GM19372 (cell line): ENCODE results near the gene DYNLT5.

Experiments used
- ATAC-seq: cut with Tn5 transposase; IDR thresholded peaks from one replicate; pipeline ENCODE4 v1.9.1; 2021; ENCODE audit warnings: mild to moderate bottlenecking, low read depth, moderate library complexity; ENCODE audit not compliant: unreplicated experiment

DYNLT5 gene

DNA sequence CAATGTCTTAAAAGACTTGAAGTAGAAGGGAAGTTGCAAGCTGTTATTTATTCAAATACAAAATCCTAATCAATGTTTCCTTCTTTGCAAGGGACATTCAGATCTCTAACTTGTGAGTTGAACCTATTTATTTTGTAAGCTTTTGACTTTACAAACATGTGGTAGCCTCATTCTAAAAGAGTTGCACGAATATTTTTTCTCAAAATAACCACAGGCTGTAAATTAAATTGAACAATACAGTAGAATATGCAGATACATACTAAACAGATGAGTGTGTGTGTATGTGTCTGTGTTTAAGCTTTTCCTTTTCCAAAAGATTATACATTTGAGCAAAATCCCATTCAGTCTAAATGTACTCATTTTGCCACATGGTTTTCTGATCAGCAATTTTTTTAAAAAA lies 4.8 kb upstream of the DYNLT5 start:
- no peak for ATAC-seq

DNA sequence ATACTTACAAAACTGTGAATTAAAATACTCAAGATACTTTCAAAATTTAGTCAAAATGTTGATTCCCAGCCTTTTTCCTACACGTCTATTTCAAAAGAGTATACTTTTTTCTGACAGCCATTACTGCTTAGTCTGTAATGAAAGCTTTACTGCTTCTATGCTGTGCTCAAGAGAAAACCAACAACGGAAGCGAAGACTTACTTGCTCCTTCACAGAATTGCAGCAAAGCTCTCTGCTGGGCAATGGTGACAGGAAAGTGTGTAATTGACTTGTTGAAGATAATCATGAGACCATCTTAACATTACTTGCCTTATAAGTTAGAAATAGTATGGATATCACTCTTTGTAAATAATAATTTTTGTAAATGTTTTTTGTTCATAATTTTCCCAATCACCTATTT lies 1.7 kb upstream of the DYNLT5 start:
- no peak for ATAC-seq

DNA sequence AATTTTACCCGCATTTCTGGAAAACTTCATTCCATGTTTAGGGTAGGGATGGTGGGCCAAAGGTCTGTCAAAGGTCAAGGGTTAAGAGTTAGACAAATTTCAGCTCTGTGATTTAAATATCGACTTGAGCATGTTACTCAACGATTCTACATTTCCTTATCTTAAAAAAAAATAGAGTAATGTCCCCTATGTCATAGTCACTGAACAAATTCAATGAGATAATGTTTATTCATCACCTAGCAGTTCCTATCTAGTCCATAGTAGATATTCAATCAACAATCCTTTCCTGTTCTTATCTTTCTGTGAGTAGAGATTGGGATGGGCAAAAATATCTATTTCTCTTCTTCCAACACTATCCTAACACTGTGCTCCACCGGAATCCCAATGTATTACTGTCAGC lies 1.1 kb upstream of the DYNLT5 start:
- ATAC-seq: no peak

DNA sequence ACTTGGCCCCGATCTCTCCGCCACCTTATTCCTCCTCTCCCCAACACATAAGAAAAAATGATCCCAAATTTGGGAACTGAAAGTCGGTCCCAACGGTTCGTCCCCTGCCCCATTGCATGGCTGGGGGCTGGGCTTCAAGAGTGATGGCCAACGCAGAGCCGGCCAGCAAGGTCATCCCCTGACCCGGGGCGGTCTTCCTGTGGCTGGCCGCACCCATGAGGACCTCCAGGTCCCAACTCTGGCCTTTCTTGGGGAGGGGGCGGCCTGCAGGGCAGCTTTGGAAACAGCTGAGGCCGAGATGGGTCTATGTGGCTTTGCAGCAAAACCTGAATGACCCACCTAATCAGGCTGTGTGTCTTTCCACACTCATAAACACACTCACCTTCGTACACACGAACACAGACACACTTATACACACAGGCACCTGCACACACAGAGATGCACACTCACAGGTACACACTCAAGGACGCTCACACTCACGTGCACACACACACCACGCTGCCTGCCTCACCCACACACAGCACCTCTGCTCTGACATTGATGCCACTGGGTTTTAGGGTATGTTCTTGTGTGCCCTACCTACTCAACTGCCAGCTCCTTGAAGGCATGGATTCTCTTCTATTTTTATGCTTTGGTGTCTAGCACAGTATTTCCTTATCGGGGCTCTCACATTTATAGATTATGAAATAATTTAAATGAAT lies 562 bp downstream of the DYNLT5 start:
- ATAC-seq: no peak

DNA sequence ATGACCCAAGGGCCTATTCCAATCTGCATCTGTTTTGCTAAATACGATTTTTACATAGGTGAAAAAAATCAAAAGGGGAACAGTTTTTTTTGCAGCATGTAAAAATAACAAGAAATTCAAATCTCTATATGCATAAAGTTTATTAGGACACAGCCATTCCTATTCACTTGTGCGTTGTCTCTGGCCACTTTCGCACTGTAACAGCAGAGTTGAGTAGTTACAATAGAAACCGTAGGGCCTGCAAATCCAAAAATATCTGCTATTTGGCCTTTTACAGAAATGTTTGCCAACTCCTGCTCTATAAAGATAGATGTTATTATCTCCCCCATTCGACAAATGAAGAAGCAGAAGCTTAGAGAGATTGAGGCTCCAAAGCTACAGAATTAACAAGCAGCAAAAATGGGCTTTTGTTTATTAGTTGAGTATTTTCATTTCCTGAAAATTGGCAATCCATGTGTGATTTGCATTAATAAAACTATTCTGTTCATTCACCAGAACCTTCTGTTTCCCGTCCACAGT lies 5.5 kb downstream of the DYNLT5 start:
- ATAC-seq: peak; percentile 17

DNA sequence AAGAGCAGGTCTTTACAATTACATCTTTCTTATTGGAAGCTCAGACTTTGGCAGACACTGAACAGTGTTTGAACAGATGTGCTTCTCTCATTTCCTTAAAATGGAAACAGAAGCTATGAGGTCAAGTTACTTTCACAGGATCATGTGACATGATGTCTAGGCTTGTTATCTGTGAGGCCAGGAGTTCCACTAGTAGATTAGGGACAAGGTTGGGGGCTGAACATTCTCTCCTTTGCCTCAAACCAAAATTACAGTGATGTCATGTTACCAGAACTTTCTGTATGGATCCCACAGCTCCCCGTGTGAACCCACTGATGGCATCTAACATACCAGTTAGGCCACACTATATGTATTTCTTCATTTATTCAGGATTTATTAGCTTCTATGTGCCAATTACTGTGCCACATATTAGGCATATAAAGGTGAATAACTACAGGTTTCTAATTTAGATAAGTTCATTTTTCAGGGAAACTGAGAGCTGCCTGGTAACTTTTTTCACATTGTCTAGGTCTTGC lies 6.0 kb downstream of the DYNLT5 start:
- peak; percentile 100 for ATAC-seq

DNA sequence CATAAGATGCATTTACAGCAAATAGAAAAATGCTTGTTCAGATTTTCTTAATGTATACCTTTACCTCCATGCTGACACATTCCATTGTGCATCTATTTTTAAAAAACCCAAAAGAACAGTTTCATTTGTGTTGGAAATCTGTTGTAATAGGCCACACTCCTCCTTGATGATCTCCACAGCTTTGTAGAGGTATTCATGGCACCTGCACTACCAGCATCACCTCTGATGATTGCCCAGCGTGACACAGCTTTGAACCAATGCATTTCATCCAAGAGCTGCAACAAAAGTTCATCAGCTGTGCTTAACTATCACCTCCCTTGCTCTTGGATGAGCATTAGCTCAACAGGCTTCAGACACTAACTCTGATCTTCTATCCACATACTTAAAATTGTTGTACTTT lies 8.2 kb downstream of the DYNLT5 start:
- no peak for ATAC-seq

DNA sequence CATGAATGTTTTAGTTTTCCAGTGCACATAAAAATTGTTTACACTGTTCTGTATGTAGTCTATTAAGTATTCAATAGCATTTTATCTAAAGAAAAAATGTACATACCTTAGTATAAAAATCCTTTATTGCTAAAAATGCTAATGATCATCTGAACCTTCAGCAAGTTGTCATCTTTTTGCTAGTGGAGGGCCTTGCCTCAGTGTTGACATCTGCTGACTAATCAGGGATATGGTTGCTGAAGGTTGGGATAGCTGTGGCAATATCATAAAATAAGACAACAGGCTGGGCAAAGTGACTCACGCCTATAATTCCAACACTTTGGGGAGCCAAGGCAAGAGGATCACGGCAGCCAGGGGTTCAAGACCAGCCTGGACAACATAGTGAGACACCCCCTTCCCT lies 9.0 kb downstream of the DYNLT5 start:
- no peak for ATAC-seq

DNA sequence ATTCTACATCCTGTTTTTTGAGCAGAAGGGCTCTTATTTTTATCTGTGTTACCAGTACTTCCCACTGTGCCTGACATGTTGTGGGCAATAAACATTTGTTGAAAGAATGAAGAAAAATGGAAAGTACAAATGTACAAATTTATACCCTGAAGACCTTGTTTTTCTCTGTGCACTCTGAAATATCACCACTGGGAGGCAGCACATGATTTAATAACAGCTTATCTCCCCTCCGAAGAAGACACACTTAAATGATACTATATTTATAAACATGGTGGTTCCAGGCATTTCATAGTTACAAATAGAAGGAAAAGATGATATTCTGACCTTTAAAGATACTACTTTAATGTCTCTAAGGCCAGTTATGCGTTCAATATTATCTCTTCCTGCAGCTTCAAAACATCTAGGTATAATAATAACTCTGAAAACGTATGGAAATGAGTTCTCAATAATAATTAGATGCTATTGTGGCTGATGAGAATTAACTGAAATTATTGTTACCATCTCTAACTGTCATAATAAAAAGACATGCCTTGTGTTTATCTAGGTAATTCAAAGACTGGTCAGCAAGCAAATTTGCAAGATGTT lies 12.8 kb downstream of the DYNLT5 start:
- peak; percentile 67 for ATAC-seq

DNA sequence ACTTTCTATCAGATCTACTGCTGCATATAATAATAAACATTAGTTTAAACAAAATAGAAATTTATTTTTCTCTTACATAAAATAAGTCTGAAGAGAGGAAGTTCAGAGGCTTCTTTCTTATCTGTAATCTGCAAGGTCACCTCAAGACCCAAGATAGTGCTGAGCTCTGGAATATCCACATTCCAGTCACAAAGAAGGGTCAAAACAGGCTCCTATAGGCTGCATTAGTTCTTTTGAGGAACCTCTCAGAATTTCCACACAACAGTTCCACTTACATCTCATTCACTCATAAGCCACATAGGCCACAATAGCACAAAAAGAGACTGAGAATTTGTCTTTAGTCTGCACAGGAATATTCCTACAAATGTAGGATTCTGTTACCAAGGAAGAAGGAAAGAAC lies 15.4 kb downstream of the DYNLT5 start:
- ATAC-seq: no peak

DNA sequence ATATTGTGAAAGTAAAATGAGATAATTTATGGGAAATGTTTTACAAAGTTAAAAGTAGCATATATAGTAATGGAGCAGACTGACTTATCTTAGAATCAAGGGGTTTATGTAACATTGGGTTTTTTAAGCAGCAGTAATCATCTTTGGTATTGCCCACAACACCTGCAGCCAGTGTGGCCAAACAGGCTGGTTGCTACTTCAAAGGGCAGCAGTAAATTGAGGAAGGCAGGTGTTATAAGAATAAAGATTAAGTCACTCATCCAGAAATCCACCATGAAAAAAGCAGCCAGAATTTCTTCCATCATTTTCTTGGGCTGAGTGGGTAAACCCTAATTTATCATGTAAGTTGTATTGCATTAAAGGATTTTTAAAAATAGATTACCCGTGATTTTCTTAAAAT lies 16.7 kb downstream of the DYNLT5 start:
- ATAC-seq: no peak

DNA sequence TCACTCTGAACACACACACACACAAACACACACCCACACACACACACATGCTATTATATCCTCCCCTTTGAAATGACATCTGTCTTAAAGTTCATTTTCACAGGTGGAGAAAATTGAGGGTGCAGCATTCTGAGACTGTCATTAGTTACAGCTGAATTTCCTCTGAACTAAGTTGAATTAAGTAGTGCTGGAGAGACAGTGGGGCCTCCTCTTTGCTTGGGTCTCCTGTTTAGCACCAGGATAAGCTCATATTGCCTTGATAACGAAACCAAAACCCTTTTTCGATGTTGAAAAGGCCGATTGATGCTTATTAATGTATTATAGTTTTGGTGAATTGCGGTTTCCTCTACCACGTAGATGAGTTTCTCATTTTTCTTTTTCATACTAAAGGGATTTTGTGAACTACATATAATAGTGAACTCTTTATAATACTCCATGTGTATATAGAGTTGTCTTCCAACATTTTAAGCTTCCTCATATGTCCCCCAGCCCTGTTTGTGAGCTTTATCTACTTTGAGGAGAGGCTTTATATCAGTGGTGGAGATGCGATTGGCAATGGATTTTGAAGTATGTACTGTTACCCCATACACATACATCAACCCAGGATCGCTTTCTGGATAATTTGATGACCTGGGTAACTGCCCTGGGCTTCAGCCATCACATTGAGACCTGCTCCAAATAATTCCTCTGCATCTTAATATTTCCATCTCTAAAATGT lies 17.4 kb downstream of the DYNLT5 start:
- no peak for ATAC-seq

DNA sequence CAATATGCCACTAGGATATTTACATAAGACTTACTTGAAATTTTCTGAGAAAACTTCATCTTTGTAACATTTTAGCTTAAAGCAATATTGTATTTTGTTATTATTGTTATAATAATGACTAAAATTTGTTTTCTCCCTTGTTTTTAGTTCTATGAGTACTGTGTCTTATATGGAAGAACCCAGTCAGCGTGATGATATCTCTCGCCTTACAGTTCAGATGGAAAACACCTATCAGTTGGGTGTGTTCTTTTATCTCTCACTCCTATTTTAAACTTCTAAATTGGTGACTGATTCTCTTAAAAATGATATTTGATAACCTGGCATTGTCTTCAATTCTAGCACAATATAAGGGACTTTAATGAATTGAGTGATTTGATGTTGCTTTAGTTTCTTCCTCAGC lies 18.0 kb downstream of the DYNLT5 start:
- ATAC-seq: no peak

DNA sequence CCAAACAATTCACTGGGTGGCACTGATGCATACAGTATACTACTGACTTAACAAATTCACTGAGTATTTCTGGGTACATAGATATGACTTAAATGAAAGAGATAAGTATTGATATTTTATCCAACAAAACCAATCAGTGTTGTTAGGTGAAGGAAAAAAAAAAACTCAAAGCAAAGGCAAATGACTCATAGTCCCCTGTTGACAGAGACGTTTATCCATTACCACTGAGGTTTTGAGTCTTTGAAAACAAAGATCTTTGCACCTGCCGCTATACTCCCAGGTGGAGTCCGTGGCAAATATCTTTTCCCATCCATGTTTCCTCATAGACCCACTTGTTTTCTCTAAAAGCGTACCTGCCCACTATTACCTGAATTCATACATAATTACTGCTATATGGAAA lies 18.4 kb downstream of the DYNLT5 start:
- no peak for ATAC-seq

DNA sequence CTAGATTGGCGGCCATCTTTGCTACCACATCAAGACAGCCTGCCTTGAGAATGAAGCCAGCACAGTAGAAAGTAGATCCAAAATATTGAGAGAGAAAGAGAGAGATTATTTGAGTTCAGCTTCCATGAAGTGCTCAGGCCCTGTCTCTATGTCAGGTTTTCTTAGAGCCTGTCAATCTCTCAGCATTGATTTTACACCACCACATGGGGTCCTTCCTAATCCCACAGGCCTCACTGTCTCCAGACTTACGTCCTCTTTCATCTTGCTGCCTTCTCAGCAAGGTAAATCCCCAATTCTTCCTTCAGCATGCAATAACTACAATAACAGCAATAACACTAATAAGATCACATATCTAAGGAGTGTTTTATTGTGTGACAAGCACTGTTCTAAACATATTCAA lies 21.0 kb downstream of the DYNLT5 start:
- ATAC-seq: no peak

DNA sequence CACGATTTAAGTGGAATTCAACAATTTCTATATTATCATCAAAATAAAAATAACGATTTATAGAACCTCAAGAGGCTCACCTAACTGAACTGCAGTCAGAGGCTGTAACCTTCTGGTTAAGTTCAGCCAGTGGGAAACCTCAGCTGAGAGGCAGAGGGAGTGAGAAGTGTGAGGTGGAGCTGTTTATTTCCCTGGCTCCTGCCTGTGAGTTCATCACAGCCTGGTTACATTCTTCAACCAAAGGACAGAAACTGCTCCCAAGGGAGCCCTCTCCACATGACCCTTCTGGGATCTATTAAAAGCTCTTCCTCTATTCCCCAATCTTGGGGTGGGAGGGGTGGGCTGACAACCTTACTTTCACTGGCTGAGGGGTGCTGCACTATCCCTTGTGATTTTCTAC lies 22.2 kb downstream of the DYNLT5 start:
- ATAC-seq: no peak

DNA sequence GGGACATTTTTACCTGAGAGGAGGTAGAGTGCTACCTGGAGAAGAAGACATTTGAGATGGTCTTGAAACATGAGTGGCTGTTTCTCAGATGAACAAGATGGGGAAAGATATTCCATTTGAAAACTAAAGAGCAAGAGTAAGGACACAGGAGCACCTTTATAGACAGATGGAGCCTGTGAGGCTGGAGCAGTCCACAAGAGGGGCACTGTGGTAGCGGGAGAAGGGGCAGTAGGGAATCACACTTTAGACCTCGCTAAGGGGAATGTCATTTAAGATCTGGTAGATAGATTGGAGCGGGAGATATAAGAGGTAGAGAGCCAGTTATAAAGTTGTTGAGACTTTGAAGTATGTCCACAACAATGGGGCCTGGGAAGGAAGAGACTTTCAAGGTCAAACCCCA lies 23.4 kb downstream of the DYNLT5 start:
- no peak for ATAC-seq

DNA sequence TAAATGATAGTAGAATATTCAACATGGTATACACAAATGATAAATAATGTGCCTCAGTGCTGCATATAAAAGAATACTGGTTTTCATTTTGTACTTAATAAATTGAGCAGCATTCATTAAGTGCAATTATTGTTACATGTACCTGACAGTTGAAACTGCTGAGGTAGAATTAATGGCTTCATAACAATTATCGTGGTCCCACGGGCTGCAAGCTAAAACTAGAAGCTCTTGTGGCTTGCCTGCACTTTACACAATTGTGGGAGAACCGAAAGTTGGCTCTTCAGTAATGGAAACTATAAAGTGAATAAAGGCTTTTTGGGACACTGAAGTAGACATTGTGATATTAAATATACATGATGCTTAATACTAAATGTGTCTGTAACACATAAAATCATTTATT lies 25.6 kb downstream of the DYNLT5 start:
- no peak for ATAC-seq

DNA sequence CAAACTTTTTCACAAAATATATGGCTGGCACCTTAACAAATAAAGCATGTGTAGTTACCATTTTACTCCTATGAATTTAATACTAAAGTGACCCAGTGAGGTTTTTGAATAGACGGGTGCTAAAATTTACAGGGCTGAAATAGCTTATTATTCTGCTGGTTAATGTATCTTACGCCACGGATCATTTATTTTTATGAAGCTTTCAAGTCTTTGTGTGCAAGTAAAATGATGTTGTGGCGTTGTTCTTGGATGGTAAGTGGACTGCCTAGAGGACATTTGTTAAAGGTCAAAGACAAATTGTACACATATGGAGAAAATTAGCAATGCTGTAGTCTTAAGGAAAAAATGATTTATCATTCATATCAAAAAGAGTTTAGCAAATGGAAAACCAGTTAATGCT lies 26.0 kb downstream of the DYNLT5 start:
- ATAC-seq: no peak

DNA sequence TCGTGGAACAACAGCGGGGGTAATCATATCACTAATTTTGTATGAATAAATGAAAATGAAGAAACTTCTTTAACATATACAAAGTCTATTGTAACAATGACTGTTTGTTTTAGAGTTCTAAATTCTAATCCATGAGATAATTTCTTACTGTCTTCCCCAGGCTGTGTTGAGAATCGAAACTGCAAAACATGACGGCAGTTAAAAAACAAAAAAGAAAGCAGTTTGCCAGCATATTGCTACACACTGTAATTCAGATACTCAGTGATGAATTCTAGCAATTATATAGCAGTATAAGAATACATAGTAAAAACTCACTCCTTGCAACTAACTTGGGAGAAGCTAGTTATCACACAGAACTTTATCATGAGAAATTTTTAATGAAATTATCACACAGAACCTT lies 26.7 kb downstream of the DYNLT5 start:
- ATAC-seq: no peak

DNA sequence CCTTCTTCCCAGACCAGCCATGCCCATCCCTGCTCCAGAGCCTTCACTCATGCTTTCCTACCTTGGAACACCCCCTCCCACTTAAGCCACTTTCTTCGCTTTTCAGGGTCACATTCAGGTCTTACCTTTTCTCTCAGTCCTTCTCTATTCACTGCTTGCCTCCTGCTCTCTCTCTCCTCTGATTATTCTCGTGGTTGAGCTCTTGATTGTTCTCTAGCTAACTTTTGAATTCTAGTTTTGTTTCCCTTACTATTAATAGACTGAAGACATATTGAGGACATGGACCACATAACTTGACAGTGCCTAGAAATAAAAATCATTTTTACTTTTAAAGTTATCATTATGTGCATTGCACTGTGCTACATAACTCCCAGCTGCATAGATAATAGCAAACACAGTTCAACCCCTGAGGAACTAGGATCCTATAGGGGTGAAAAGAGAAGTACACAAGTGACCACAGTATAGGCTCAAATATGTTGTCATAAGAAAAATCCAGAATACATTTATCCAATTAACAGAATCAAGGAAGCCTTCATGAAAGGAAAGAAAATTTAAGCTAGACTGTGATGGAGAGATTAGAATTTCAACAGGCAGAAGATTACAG lies 27.3 kb downstream of the DYNLT5 start:
- no peak for ATAC-seq
